Large intestine (tissue), 3 donors: ENCODE measurements around the gene CTBP2. TPM values are rescaled to one million over a fixed set of nuclear protein-coding genes. Genes with fewer than 3 reads are reported as not detected.

Experiments used
- DNase-seq, 2 donors: peaks; one replicate each; pipeline versions ENCODE4 v3.0.0 to v3.0.0-alpha.2; 2013
- H3K27ac ChIP-seq: one replicate; pipeline ENCODE4 v1.5.1; 2013; ENCODE audit warnings: low read length
- H3K27me3 ChIP-seq: 2 replicates; pipeline ENCODE4 v1.6.1; 2013; ENCODE audit warnings: low read length; ENCODE audit not compliant: control insufficient read depth, insufficient read depth
- H3K36me3 ChIP-seq: 2 replicates; pipeline ENCODE4 v1.6.1; 2013; ENCODE audit warnings: low read length; ENCODE audit not compliant: control insufficient read depth, insufficient read depth
- H3K4me1 ChIP-seq: one replicate; pipeline ENCODE4 v1.6.1; 2013; ENCODE audit warnings: low read length; ENCODE audit not compliant: control insufficient read depth, insufficient read depth
- H3K4me3 ChIP-seq: one replicate; pipeline ENCODE4 v1.5.1; 2013; ENCODE audit warnings: low read length
- H3K9me3 ChIP-seq: one replicate; pipeline ENCODE4 v1.6.1; 2013; ENCODE audit warnings: mild to moderate bottlenecking, low read depth, low read length, moderate library complexity; ENCODE audit not compliant: control insufficient read depth
- WGBS: methylation state at CpG from one replicate; pipeline ENCODE4 v1.1.5; 2013; ENCODE audit warnings: low lambda C conversion rate; ENCODE audit not compliant: insufficient coverage; 5-methylcytosine and 5-hydroxymethylcytosine counted together
- polyA plus RNA-seq: library from polyadenylated mRNA; unstranded; fragments of 120-200 nt; gene quantifications from one replicate; pipeline ENCODE4 v1.2.1, GENCODE V29; 2013

Gene CTBP2
- polyA plus RNA-seq, 1 donor: 60.1 TPM

DNA sequence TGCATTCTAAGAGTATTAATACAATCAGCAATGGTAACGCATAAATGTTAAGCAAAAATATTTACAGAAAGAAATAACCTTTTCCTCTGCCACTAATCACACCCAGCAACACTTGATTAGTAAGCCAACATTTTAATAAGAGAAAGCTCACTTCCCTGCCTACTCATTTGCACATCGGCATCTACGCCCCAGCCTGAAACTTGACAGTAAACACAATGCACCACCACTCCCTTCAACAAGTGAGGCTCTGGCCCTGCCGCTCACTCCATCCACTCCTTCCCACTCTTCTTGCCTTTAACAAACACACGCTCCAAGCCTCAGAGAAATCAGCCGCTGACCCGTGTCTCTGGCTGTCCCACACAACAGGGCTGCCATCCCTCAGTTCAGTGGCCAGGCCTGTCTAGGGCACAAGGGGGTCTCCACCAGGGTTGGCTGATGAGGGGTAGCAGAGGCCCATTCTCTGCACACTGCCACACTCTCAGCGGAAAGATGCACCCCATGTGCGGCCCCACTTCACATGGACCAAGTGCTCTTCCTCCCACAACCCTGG, 54.6 kb downstream of the CTBP2 start:
- peaks cover 4% of the 10 kb centered on the region for H3K9me3 ChIP-seq
- H3K36me3 ChIP-seq: peaks cover 69% of the 10 kb centered on the region
- no peaks in the 10 kb centered on the region for H3K27me3 ChIP-seq
- DNase-seq: no peak
- no peak overlapping the region for H3K27ac ChIP-seq
- WGBS: 100% methylated on average over 1 of the region's 9 CpGs
- no peak overlapping the region for H3K4me3 ChIP-seq
- H3K4me1 ChIP-seq: peaks cover 13% of the 10 kb centered on the region

DNA sequence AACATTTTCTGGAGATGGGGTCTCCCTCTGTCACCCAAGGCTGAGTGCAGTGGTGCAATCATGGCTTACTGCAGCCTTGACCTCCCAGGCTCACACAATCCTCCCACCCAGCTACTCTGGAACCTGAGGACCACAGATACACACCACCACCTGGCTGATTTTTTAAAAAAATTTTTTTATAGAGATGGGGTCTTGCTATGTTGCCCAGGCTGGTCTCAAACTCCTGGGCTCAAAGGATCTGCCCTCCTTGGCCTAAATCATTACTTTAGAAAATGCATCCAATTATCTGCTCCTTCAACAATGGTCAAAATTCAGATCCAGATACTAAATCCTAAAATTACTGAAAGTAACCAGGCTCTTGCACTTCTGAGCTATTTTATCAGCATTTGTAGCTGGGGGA, 55.2 kb downstream of the CTBP2 start:
- peaks cover 13% of the 10 kb centered on the region for H3K4me1 ChIP-seq
- peaks cover 67% of the 10 kb centered on the region for H3K36me3 ChIP-seq
- H3K4me3 ChIP-seq: no peak overlapping the region
- H3K9me3 ChIP-seq: peaks cover 4% of the 10 kb centered on the region
- DNase-seq: no peak
- H3K27ac ChIP-seq: no peak overlapping the region
- no peaks in the 10 kb centered on the region for H3K27me3 ChIP-seq

GRCh38 chr10:125104559-125104958, 55.8 kb downstream of the CTBP2 start:
- H3K4me1 ChIP-seq: peaks cover 13% of the 10 kb centered on the region
- WGBS: no CpG with 5 or more reads among the region's 10 CpGs
- H3K27me3 ChIP-seq: no peaks in the 10 kb centered on the region
- peaks cover 66% of the 10 kb centered on the region for H3K36me3 ChIP-seq
- no peak overlapping the region for H3K4me3 ChIP-seq
- no peak overlapping the region for H3K27ac ChIP-seq
- DNase-seq: no peak
- H3K9me3 ChIP-seq: peaks cover 4% of the 10 kb centered on the region

DNA sequence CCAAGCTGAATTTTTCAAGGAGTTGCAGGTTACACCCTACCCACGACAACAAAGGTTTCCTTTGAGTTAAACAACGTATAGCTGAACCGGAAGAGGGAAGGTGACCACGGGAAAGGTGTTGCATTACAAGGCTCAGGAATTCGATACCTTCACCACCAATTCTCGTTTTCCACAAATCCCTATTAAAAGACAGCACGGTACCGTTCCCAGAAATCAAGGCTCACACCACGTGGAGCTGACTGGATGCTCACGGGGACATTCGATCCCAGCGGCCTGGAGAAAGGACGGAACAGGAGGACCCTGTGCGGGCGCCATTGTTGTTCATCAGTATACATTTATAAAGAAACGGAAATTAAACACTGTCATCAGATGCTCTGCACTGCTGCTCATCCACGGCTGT, 56.4 kb downstream of the CTBP2 start:
- no peak for DNase-seq
- Histone ChIP-seq H3K4me3 (no peak overlapping the region), H3K36me3 (peaks cover 66% of the 10 kb centered on the region), H3K27ac (no peak overlapping the region), H3K9me3 (peaks cover 4% of the 10 kb centered on the region), H3K27me3 (no peaks in the 10 kb centered on the region), H3K4me1 (peaks cover 13% of the 10 kb centered on the region)
- 90% methylated on average over 2 of the region's 17 CpGs for WGBS

DNA sequence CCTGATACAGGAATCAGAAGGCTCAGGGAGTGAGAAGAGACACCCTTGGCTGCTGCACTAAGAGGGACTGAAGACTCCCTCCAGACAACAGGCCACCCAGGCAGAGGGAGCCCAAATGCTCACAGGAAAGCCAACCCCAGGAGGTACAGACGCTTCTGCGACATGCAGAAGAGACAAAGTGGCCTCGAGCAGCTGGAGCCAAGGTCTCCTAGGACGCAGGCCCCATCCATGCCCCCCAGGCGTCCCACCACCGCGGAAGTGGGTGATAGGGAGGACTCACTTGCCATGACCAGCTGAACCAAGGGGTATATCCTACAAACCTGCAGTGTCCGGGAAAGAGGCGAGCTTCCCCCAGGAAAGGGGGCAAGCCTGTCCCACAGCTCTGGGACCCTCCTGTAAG, 56.9 kb downstream of the CTBP2 start:
- WGBS: no CpG with 5 or more reads among the region's 9 CpGs
- no peak overlapping the region for H3K27ac ChIP-seq
- no peak overlapping the region for H3K4me3 ChIP-seq
- peaks cover 4% of the 10 kb centered on the region for H3K9me3 ChIP-seq
- H3K36me3 ChIP-seq: peaks cover 63% of the 10 kb centered on the region
- no peaks in the 10 kb centered on the region for H3K27me3 ChIP-seq
- DNase-seq: no peak
- H3K4me1 ChIP-seq: peaks cover 13% of the 10 kb centered on the region

- DNase-seq: peak in 1 of 2 donors; percentile 54
- no CpG with 5 or more reads among the region's 10 CpGs for WGBS
- H3K4me1 ChIP-seq: peaks cover 13% of the 10 kb centered on the region
- H3K27me3 ChIP-seq: no peaks in the 10 kb centered on the region
- no peak overlapping the region for H3K4me3 ChIP-seq
- H3K27ac ChIP-seq: peak overlapping the region; percentile 35
- H3K9me3 ChIP-seq: no peaks in the 10 kb centered on the region
- H3K36me3 ChIP-seq: peaks cover 59% of the 10 kb centered on the region
Observed at GRCh38 chr10:125102821-125103220, 57.5 kb downstream of the CTBP2 start.

DNA sequence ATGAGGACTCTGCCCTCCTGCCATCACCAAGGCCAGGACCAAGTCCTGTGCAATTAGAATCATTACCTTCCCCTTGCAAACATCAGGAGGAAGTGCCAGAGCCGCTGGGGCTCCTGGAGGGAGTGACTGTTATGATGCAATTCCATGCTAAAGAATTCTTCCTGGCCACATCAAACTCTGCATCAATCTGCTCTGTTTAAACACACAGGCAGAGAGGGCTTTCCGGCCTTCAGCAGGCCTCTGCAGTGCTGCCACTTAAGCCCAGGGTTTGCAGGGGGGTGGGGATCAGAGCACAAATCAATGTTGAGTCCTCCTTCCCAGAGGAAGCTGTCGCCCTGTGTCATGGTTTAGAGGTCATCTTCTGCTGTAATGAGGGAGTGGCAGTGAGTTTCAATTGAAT, 58.1 kb downstream of the CTBP2 start:
- Histone ChIP-seq H3K27ac (no peak overlapping the region), H3K36me3 (peaks cover 54% of the 10 kb centered on the region), H3K9me3 (no peaks in the 10 kb centered on the region), H3K4me3 (no peak overlapping the region), H3K4me1 (peaks cover 13% of the 10 kb centered on the region), H3K27me3 (no peaks in the 10 kb centered on the region)
- WGBS: 17% methylated on average over 1 of the region's 3 CpGs
- peak in 1 of 2 donors; percentile 57 for DNase-seq

GRCh38 chr10:125101581-125101980, 58.8 kb downstream of the CTBP2 start:
- no peak for DNase-seq
- H3K4me1 ChIP-seq: peaks cover 13% of the 10 kb centered on the region
- no CpG with 5 or more reads among the region's 9 CpGs for WGBS
- no peak overlapping the region for H3K27ac ChIP-seq
- peaks cover 48% of the 10 kb centered on the region for H3K36me3 ChIP-seq
- no peaks in the 10 kb centered on the region for H3K9me3 ChIP-seq
- H3K4me3 ChIP-seq: no peak overlapping the region
- no peaks in the 10 kb centered on the region for H3K27me3 ChIP-seq

DNA sequence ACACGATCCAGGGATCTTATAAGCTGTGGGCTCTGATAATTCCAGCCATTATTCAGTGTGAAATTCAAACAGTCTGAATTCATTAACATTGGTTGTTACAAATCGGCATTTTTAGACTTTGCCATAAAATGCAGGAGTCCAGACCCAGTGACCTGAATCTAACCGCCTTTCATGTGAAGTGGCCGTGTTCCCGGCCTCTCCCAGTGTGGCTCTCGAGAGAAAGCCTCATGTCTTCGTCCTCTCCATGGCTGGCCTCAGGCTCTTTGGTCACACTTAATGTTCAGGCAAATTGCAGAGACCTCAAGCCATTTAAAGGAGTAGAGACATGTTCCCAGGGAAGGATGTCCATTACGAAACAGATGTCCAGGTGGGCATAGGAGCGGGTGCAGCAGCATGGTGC, 59.3 kb downstream of the CTBP2 start:
- DNase-seq: no peak
- WGBS: no CpG with 5 or more reads among the region's 9 CpGs
- Histone ChIP-seq H3K36me3 (peaks cover 43% of the 10 kb centered on the region), H3K4me1 (peaks cover 13% of the 10 kb centered on the region), H3K4me3 (no peak overlapping the region), H3K9me3 (no peaks in the 10 kb centered on the region), H3K27ac (no peak overlapping the region), H3K27me3 (no peaks in the 10 kb centered on the region)

GRCh38 chr10:125097409-125098070, 62.8 kb downstream of the CTBP2 start:
- no CpG with 5 or more reads among the region's 20 CpGs for WGBS
- H3K27ac ChIP-seq: no peak overlapping the region
- no peak for DNase-seq
- H3K4me1 ChIP-seq: peaks cover 10% of the 10 kb centered on the region
- no peaks in the 10 kb centered on the region for H3K27me3 ChIP-seq
- no peak overlapping the region for H3K4me3 ChIP-seq
- H3K9me3 ChIP-seq: no peaks in the 10 kb centered on the region
- H3K36me3 ChIP-seq: peaks cover 49% of the 10 kb centered on the region

GRCh38 chr10:125096975-125097374, 63.4 kb downstream of the CTBP2 start:
- WGBS: no CpG with 5 or more reads among the region's 2 CpGs
- no peaks in the 10 kb centered on the region for H3K27me3 ChIP-seq
- no peak overlapping the region for H3K4me3 ChIP-seq
- no peak overlapping the region for H3K27ac ChIP-seq
- H3K36me3 ChIP-seq: peaks cover 45% of the 10 kb centered on the region
- H3K4me1 ChIP-seq: peaks cover 9% of the 10 kb centered on the region
- no peaks in the 10 kb centered on the region for H3K9me3 ChIP-seq
- DNase-seq: no peak
